Lower leg skin (tissue), 3 donors: ENCODE results near the gene ADAMTS1.
"Not testable (repeated sequence)": the region's sequence is repeated elsewhere in the genome, so short reads cannot be mapped to it uniquely, and the experiment has no call there.

Experiments used
- POLR2A ChIP-seq, 2 donors: fragments of 450-650 bp; IDR thresholded peaks; one replicate each; pipeline ENCODE4 v1.6.1; 2016 to 2017; ENCODE audit warnings: antibody characterized with exemption in 2 of 2, mild to moderate bottlenecking in 1 of 2, moderate library complexity in 1 of 2
- TF ChIP-seq, protein P1 (sequence below), 3 donors: fragments of 450-650 bp; IDR thresholded peaks; one replicate each; pipeline ENCODE4 v1.5.1; 2016; ENCODE audit warnings: antibody characterized with exemption in 3 of 3, mild to moderate bottlenecking in 3 of 3, moderate library complexity in 2 of 3

DNA sequence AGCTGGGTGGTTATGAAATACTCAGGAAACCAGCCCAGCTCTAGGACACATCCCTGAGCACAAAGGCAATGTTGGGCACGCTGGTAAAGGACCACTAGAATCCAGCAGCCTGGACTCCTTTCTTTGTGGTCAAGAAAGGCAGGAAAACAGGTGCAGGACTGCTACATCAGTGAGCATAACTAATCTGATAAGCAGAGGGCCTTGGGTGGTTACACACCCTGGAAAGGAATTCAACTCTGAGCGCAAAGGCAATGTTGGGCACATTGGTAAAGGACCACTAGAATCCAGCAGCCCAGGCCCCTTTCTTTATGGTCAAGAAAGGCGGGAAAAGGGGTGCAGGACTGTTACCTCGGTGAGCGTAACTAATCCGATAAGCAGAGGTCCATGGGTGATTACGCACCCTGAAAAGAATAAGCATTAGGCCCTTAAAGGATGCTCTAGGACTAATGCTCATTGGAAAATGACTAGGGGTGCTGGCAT lies 11.7 kb upstream of the ADAMTS1 start:
- TF ChIP-seq, protein P1, sequence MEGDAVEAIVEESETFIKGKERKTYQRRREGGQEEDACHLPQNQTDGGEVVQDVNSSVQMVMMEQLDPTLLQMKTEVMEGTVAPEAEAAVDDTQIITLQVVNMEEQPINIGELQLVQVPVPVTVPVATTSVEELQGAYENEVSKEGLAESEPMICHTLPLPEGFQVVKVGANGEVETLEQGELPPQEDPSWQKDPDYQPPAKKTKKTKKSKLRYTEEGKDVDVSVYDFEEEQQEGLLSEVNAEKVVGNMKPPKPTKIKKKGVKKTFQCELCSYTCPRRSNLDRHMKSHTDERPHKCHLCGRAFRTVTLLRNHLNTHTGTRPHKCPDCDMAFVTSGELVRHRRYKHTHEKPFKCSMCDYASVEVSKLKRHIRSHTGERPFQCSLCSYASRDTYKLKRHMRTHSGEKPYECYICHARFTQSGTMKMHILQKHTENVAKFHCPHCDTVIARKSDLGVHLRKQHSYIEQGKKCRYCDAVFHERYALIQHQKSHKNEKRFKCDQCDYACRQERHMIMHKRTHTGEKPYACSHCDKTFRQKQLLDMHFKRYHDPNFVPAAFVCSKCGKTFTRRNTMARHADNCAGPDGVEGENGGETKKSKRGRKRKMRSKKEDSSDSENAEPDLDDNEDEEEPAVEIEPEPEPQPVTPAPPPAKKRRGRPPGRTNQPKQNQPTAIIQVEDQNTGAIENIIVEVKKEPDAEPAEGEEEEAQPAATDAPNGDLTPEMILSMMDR (IDR thresholded peaks at IDR 0.05), result not testable (repeated sequence)
- TF ChIP-seq POLR2A (IDR thresholded peaks at IDR 0.05), result not testable (repeated sequence)
